ENCODE results near the gene ACACA. TPM values are rescaled to one million over a fixed set of nuclear protein-coding genes. Genes with fewer than 3 reads are reported as not detected.

Gene ACACA
- total and polyA plus RNA-seq, 2 donors (not counting 1 experiment from before 2014, with no cell fraction given), result 4.8 to 26.2 TPM

GRCh38 chr17:37344519-37344918, 62.1 kb downstream of the ACACA start:
- Histone ChIP-seq H3K79me2 (ENCODE audit: control insufficient read depth, insufficient read depth, low read length) (peaks cover 3% of the 10 kb centered on the region), H2AFZ (ENCODE audit: insufficient read depth, low read depth, low read length, poor library complexity, severe bottlenecking) (no peak overlapping the region), H3K9me3 (ENCODE audit: control extremely low read depth in 1 of 3, control insufficient read depth in 2 of 3, insufficient read depth in 1 of 3, low read length in 2 of 3) (no peaks in the 10 kb centered on the region), H3K9ac (ENCODE audit: low read length) (no peak overlapping the region), H3K4me1 (ENCODE audit: control insufficient read depth in 2 of 2, insufficient read depth in 2 of 2, low read length in 2 of 2) (no peaks in the 10 kb centered on the region), H4K20me1 (ENCODE audit: control insufficient read depth, insufficient read depth, low read length, poor library complexity, severe bottlenecking) (no peaks in the 10 kb centered on the region), H3K4me2 (replicated peaks; ENCODE audit: low read depth, low read length, poor library complexity, severe bottlenecking) (no peak overlapping the region), H3K27ac (ENCODE audit: low read length in 2 of 2) (no peak overlapping the region), H3K27me3 (replicated peaks in 1 of 4; ENCODE audit: control extremely low read depth in 1 of 4, control insufficient read depth in 3 of 4, insufficient read depth in 4 of 4, low read length in 3 of 4) (no peaks in the 10 kb centered on the region), H3K4me3 (ENCODE audit: control extremely low read depth in 1 of 5, extremely low read depth in 1 of 5, insufficient read depth in 1 of 5, low read depth in 2 of 5, low read length in 4 of 5) (no peak overlapping the region), H3K36me3 (replicated peaks in 1 of 2; ENCODE audit: control extremely low read depth in 1 of 2, control insufficient read depth in 1 of 2, extremely low read depth in 1 of 2, insufficient read depth in 2 of 2, low read length in 1 of 2) (no peaks in the 10 kb centered on the region)
- CTCF ChIA-PET, result no interaction called here
- no peak overlapping the region for H3K27ac Mint-ChIP-seq
- no peak for ATAC-seq (ENCODE audit: low read depth)
- H3K4me3 Mint-ChIP-seq, result no peak overlapping the region
- WGBS (ENCODE audit: insufficient coverage), result no CpG with 5 or more reads among the region's 4 CpGs
- POLR2A ChIA-PET, result no interaction called here
- TF ChIP-seq EZH2 (IDR thresholded peaks at IDR 0.05; ENCODE audit: borderline replicate concordance, insufficient read depth, low read depth, low read length, poor library complexity, severe bottlenecking), result no peak
- TF ChIP-seq CTCF (IDR thresholded peaks at IDR 0.05), result no peak
- H3K27me3 Mint-ChIP-seq, result no peaks in the 10 kb centered on the region
- intact Hi-C loops (cut with micrococcal nuclease), result no loop called here
- H3K4me1 Mint-ChIP-seq, result no peaks in the 10 kb centered on the region
- no peaks in the 10 kb centered on the region for H3K9me3 Mint-ChIP-seq (ENCODE audit: insufficient read depth)
- DNase-seq, result no peak

GRCh38 chr17:37342589-37342988, 64.0 kb downstream of the ACACA start:
- H4K20me1 ChIP-seq (ENCODE audit: control insufficient read depth, insufficient read depth, low read length, poor library complexity, severe bottlenecking), result no peaks in the 10 kb centered on the region
- no peak overlapping the region for H2AFZ ChIP-seq (ENCODE audit: insufficient read depth, low read depth, low read length, poor library complexity, severe bottlenecking)
- H3K9ac ChIP-seq (ENCODE audit: low read length), result no peak overlapping the region
- Mint-ChIP-seq H3K4me1 (no peaks in the 10 kb centered on the region), H3K27ac (no peak overlapping the region), H3K9me3 (ENCODE audit: insufficient read depth) (no peaks in the 10 kb centered on the region), H3K27me3 (no peaks in the 10 kb centered on the region), H3K4me3 (no peak overlapping the region)
- ChIA-PET POLR2A (no interaction called here), CTCF (no interaction called here)
- TF ChIP-seq EZH2 (IDR thresholded peaks at IDR 0.05; ENCODE audit: borderline replicate concordance, insufficient read depth, low read depth, low read length, poor library complexity, severe bottlenecking) (no peak), CTCF (IDR thresholded peaks at IDR 0.05) (no peak)
- H3K27ac ChIP-seq (ENCODE audit: low read length in 2 of 2), result no peak overlapping the region
- H3K9me3 ChIP-seq (ENCODE audit: control extremely low read depth in 1 of 3, control insufficient read depth in 2 of 3, insufficient read depth in 1 of 3, low read length in 2 of 3), result no peaks in the 10 kb centered on the region
- H3K4me3 ChIP-seq (ENCODE audit: control extremely low read depth in 1 of 5, extremely low read depth in 1 of 5, insufficient read depth in 1 of 5, low read depth in 2 of 5, low read length in 4 of 5), result no peak overlapping the region
- H3K4me1 ChIP-seq (ENCODE audit: control insufficient read depth in 2 of 2, insufficient read depth in 2 of 2, low read length in 2 of 2), result no peaks in the 10 kb centered on the region
- DNase-seq (no peak), ATAC-seq (ENCODE audit: low read depth) (no peak)
- no peaks in the 10 kb centered on the region for H3K79me2 ChIP-seq (ENCODE audit: control insufficient read depth, insufficient read depth, low read length)
- H3K27me3 ChIP-seq (replicated peaks in 1 of 4; ENCODE audit: control extremely low read depth in 1 of 4, control insufficient read depth in 3 of 4, insufficient read depth in 4 of 4, low read length in 3 of 4), result no peaks in the 10 kb centered on the region
- intact Hi-C loops (cut with micrococcal nuclease), result no loop called here
- H3K4me2 ChIP-seq (replicated peaks; ENCODE audit: low read depth, low read length, poor library complexity, severe bottlenecking), result no peak overlapping the region
- WGBS (ENCODE audit: insufficient coverage), result no CpG with 5 or more reads among the region's 2 CpGs
- no peaks in the 10 kb centered on the region for H3K36me3 ChIP-seq (replicated peaks in 1 of 2; ENCODE audit: control extremely low read depth in 1 of 2, control insufficient read depth in 1 of 2, extremely low read depth in 1 of 2, insufficient read depth in 2 of 2, low read length in 1 of 2)

All from B cell (primary cell).